ENCODE results near the gene CRABP1.
"Not testable (repeated sequence)": the region's sequence is repeated elsewhere in the genome, so short reads cannot be mapped to it uniquely, and the experiment has no call there.

Gene CRABP1

DNA sequence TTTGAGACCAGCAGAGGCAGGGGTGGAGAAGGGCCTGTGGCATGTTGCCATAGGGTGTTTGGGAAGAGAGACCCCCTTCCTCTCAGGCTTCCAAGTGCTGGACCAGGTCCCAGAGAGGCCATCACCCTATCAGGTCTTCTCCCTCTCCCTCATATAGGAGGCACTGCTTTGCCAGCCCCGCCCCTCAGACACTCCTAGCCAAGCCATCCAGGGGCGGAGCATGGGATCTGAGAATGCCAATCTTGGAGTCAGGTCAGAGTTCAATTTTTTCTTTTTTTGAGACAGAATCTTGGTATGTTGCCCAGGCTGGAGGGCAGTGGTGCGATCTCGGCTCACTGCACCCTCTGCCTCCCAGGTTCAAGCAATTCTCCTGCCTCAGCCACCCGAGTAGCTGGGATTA lies 32.7 kb downstream of the CRABP1 start:
- Histone ChIP-seq H3K4me2 (ENCODE audit: low read depth, low read length, poor library complexity, severe bottlenecking) (no peak overlapping the region), H3F3A (ENCODE audit: insufficient read depth) (no peaks in the 10 kb centered on the region), H2AFZ (ENCODE audit: low read depth, low read length, severe bottlenecking) (no peak overlapping the region), H3K27ac (ENCODE audit: low read depth, low read length) (no peak overlapping the region), H3K36me3 (ENCODE audit: low read length) (no peaks in the 10 kb centered on the region), H3K4me3 (ENCODE audit: insufficient read depth, low read length, poor library complexity, severe bottlenecking) (no peak overlapping the region), H3K9ac (ENCODE audit: low read length) (no peak overlapping the region), H4K20me1 (ENCODE audit: low read depth, low read length) (no peaks in the 10 kb centered on the region), H3K9me3 (ENCODE audit: insufficient read depth, low read length) (no peaks in the 10 kb centered on the region), H3K27me3 (ENCODE audit: low read length) (no peaks in the 10 kb centered on the region), H3K9me2 (replicated peaks; ENCODE audit: insufficient read depth, low read length) (no peaks in the 10 kb centered on the region), H3K79me2 (ENCODE audit: insufficient read depth, low read length) (no peaks in the 10 kb centered on the region)
- no peak for TF ChIP-seq EZH2phosphoT487 (conservative IDR thresholded peaks at IDR 0.05; ENCODE audit: low read length)
- TF ChIP-seq, protein P1, sequence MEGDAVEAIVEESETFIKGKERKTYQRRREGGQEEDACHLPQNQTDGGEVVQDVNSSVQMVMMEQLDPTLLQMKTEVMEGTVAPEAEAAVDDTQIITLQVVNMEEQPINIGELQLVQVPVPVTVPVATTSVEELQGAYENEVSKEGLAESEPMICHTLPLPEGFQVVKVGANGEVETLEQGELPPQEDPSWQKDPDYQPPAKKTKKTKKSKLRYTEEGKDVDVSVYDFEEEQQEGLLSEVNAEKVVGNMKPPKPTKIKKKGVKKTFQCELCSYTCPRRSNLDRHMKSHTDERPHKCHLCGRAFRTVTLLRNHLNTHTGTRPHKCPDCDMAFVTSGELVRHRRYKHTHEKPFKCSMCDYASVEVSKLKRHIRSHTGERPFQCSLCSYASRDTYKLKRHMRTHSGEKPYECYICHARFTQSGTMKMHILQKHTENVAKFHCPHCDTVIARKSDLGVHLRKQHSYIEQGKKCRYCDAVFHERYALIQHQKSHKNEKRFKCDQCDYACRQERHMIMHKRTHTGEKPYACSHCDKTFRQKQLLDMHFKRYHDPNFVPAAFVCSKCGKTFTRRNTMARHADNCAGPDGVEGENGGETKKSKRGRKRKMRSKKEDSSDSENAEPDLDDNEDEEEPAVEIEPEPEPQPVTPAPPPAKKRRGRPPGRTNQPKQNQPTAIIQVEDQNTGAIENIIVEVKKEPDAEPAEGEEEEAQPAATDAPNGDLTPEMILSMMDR (IDR thresholded peaks at IDR 0.05; ENCODE audit: insufficient read depth, low read length, poor library complexity, severe bottlenecking): no peak

DNA sequence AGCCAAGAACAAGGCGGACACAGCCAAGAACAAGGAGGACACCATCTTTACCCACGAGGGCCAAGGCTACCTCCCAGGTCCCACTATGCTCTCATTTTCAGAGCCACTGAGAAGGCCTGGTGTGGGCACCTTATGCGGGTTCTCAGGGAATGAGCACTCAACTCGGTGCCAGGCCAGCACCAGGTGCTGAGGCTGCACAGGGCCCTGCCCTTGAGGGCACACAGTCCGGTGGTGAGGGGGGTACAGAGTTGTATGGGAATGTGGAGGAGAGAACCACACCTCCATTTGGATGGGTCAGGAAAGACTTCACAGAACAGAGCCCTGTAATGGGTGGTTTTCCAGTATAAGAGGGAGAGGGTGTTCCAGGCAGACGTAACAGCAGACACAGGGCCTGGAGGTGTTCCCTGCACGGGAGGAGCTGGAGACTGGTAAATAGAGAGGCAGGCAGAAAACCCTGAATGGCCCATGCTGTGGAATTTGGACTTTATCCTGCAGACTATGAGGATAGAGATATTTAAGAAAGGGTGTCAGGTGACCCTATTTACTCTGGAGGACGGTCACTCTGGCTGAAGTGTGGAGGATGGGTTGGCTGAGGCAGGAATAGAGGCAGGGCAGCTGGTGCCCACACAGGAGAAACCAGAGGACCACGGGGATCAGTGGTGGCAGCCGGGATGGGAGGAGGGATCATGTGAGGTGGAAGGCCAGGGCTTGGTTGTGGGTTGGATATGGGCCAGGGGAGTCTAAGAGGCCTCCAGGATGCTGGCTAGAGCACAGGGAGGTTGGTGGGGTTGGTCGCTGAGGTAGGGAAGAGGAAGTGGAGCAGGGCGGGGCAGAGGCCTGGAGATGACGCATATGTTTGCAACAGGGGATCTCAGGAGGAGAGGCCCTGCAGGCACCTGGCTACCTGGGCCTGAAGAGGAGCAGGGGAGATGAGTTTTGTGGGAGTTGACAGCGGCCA lies 34.6 kb downstream of the CRABP1 start:
- no peak overlapping the region for H3K27ac ChIP-seq (ENCODE audit: low read depth, low read length)
- H3K36me3 ChIP-seq (ENCODE audit: low read length): no peaks in the 10 kb centered on the region

DNA sequence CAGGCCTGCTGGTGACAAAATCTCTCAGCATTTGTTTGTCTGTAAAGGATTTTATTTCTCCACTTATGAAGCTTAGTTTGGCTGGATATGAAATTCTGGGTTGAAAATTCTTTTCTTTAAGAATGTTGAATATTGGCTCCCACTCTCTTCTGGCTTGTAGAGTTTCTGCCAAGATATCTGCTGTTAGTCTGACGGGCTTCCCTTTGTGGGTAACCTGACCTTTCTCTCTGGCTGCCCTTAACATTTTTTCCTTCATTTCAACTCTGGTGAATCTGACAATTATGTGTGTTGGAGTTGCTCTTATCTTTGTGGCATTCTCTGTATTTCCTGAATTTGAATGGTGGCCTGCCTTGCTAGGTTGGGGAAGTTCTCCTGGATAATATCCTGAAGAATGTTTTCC lies 40.0 kb downstream of the CRABP1 start:
- H3K9me2 ChIP-seq (replicated peaks; ENCODE audit: insufficient read depth, low read length); H3K36me3 ChIP-seq (ENCODE audit: low read length); H3F3A ChIP-seq (ENCODE audit: insufficient read depth); H4K20me1 ChIP-seq (ENCODE audit: low read depth, low read length); H3K9ac ChIP-seq (ENCODE audit: low read length); H2AFZ ChIP-seq (ENCODE audit: low read depth, low read length, severe bottlenecking); H3K27ac ChIP-seq (ENCODE audit: low read depth, low read length); H3K4me2 ChIP-seq (ENCODE audit: low read depth, low read length, poor library complexity, severe bottlenecking); H3K79me2 ChIP-seq (ENCODE audit: insufficient read depth, low read length); H3K27me3 ChIP-seq (ENCODE audit: low read length); H3K4me3 ChIP-seq (ENCODE audit: insufficient read depth, low read length, poor library complexity, severe bottlenecking); H3K9me3 ChIP-seq (ENCODE audit: insufficient read depth, low read length): not testable (repeated sequence)

More for the DNA sequence above, 34.6 kb downstream of the CRABP1 start:
- Histone ChIP-seq H3K4me3 (ENCODE audit: insufficient read depth, low read length, poor library complexity, severe bottlenecking) (no peak overlapping the region), H2AFZ (ENCODE audit: low read depth, low read length, severe bottlenecking) (no peak overlapping the region), H3F3A (ENCODE audit: insufficient read depth) (no peaks in the 10 kb centered on the region), H3K9me3 (ENCODE audit: insufficient read depth, low read length) (no peaks in the 10 kb centered on the region), H3K9ac (ENCODE audit: low read length) (no peak overlapping the region), H3K79me2 (ENCODE audit: insufficient read depth, low read length) (no peaks in the 10 kb centered on the region), H4K20me1 (ENCODE audit: low read depth, low read length) (no peaks in the 10 kb centered on the region), H3K9me2 (replicated peaks; ENCODE audit: insufficient read depth, low read length) (no peaks in the 10 kb centered on the region), H3K27me3 (ENCODE audit: low read length) (no peaks in the 10 kb centered on the region), H3K4me2 (ENCODE audit: low read depth, low read length, poor library complexity, severe bottlenecking) (no peak overlapping the region)
- TF ChIP-seq EZH2phosphoT487 (conservative IDR thresholded peaks at IDR 0.05; ENCODE audit: low read length): no peak
- TF ChIP-seq, protein P1 (IDR thresholded peaks at IDR 0.05; ENCODE audit: insufficient read depth, low read length, poor library complexity, severe bottlenecking): no peak
